H54 (cell line): ENCODE results near the gene GRID1.

Experiments
- DNase-seq: peaks from one replicate; pipeline ENCODE4 v3.0.0; 2011; ENCODE audit warnings: low spot score, mixed read lengths; ENCODE audit not compliant: insufficient read length
- FAIRE-seq: peaks from 3 replicates; lab custom pipeline; 2011; peaks lifted over from hg19 to GRCh38; lab: Jason Lieb, UNC
- POLR2A ChIP-seq: IDR thresholded peaks from 2 replicates; pipeline ENCODE4 v1.6.1; 2011; ENCODE audit warnings: low read depth, mild to moderate bottlenecking, low read length

GRID1 gene

GRCh38 chr10:86385806-86386205, 19.2 kb upstream of the GRID1 start:
- DNase-seq, result no peak
- FAIRE-seq, result peak; percentile 11
- no peak for TF ChIP-seq POLR2A

GRCh38 chr10:86377797-86378146, 11.2 kb upstream of the GRID1 start:
- DNase-seq, result no peak
- no peak for FAIRE-seq
- no peak for TF ChIP-seq POLR2A

DNA sequence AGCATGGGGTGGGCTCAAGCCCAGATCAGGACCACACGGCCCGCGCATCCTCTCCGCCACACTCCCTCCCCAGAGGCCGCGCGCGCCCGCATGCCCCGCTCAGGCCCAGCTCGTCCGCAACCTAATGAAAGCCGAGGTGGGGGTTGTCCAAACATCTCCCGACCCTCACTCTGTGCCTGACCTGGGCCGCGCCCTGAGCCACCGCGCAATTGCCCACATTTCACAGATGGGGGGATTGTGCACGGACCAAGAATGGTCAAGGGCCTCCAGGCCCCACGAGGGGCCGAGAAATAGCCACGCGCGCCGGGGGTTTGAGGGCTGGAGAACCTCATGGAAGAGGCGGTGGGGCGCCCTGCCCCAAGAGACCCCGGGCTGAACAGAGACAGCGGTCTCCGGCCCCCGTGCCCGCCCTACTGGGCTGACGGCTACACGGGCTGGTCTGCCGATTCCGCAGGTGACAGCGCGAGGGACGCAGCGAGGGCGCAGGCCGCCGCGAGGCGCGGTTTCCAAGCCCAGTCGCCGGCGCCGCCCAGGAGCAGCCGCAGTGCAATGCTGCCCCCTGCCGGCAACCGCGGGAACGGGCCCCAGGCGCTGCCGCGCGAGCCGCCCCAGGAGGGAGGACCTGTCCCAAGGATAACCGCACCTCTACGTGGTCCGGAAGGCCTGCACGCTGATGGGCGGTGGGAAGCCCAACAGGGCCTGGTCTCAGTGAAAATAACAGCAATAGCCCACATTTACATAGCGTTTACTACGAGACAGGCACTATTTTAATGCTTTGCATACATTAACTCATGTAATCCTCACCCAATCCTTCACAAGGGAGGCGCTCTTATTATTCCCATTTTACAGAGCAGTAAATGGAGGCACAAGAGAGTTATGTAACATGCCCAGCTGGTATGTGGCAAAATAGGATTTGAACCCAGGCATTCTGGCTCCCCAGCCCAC, 10.5 kb upstream of the GRID1 start:
- FAIRE-seq, result no peak
- no peak for TF ChIP-seq POLR2A
- peak; percentile 96 for DNase-seq

- DNase-seq, result no peak
- no peak for TF ChIP-seq POLR2A
- no peak for FAIRE-seq
These were observed 9.8 kb upstream of the GRID1 start for GRCh38 chr10:86376403-86376802.

- FAIRE-seq (no peak), DNase-seq (no peak)
- no peak for TF ChIP-seq POLR2A
These were observed 8.6 kb upstream of the GRID1 start for GRCh38 chr10:86375204-86375603.

DNA sequence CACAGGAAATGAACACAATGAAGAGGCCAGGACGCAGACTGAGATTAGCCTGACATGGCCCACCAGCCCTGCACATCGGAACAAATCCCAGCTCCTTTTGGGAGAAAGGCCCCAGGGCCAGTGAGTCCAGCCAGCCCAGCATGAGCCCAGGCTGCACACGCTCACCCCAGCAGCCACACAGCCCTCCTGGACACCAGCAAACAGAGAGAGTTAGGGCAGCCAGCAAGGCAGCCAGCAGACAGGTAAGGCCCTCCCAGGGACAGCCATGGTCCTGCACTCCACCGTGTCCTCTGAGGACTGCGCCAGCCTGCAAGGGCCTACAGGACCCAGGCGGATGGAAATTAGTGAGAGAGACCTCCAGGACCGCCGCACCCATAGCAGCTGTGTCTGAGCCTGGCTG, 8.1 kb upstream of the GRID1 start:
- TF ChIP-seq POLR2A, result no peak
- DNase-seq (no peak), FAIRE-seq (no peak)

DNA sequence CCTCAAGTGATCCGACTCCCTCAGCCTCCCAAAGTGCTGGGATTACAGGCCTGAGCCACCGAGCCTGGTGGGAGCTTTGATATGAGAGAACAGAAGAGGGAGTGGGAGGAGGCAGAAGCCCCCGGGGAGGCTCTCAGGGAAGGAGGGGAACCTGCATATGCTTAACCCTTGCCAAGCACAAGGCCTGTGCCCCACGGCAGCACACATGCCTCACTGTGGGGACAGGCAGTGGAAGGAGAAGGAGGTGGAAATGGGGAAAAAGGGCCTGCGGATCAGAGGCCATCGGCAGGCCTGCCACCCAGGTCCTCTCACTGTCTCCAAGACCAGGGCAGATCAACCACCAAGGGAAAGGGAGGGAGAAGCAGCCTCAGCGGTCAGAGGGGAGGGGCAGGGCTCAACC, 7.2 kb upstream of the GRID1 start:
- no peak for FAIRE-seq
- no peak for TF ChIP-seq POLR2A
- DNase-seq, result no peak

GRCh38 chr10:86373251-86373650, 6.7 kb upstream of the GRID1 start:
- DNase-seq (no peak), FAIRE-seq (no peak)
- TF ChIP-seq POLR2A, result no peak

GRCh38 chr10:86372784-86373239, 6.2 kb upstream of the GRID1 start:
- FAIRE-seq, result no peak
- TF ChIP-seq POLR2A, result no peak
- DNase-seq, result no peak

- TF ChIP-seq POLR2A, result no peak
- DNase-seq (no peak), FAIRE-seq (no peak)
These were observed 5.7 kb upstream of the GRID1 start for GRCh38 chr10:86372119-86372783.

- no peak for TF ChIP-seq POLR2A
- FAIRE-seq (no peak), DNase-seq (peak; percentile 55)
These were observed 5.1 kb upstream of the GRID1 start for GRCh38 chr10:86371691-86372090.

DNA sequence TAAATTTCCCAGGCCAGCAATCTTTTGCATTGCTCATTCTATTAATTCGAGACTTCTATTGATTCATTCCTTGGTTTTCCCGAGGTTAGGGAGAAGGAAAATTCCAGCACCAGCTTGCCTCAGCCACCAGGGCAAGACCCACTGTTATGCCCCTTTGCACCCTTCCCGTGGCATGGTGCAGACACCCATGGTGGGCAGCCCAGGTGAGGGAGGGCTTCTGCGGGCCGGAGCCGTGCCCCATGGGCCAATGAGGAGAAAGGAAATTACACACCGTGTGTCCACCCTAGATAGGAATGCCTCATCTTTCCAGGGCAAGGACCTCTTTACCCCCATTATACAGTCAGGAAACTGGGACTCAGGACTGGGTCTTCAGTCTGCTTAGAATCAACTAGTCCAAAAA, 4.5 kb upstream of the GRID1 start:
- FAIRE-seq (no peak), DNase-seq (no peak)
- TF ChIP-seq POLR2A, result no peak

- FAIRE-seq (no peak), DNase-seq (no peak)
- no peak for TF ChIP-seq POLR2A
These were observed 3.5 kb upstream of the GRID1 start for GRCh38 chr10:86370006-86370585.

DNA sequence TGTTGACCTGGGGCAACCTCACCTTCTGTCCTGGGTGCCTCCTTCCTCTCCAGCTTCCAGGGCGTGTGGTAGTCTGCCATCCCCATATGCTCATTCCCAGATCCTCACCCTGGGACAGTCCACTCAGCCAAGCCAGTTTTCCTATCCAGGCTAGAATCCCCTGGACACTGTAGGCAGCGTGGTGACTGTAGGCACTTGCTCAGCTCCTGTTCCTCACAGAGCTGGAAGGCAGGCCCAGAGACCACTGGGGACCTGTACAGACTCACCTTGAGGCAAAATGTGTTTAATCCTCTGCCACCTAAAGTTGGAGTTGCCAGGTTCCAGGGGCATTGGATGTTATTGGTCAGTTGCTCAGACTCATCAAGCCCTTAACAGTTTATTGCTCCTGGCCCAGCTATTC, 2.4 kb upstream of the GRID1 start:
- FAIRE-seq (no peak), DNase-seq (no peak)
- TF ChIP-seq POLR2A, result no peak
